Peyer's patch (tissue), 4 donors: Measurements from ENCODE around the gene TNNT2. TPM values are rescaled to one million over a fixed set of nuclear protein-coding genes. Genes with fewer than 3 reads are reported as not detected.

ENCODE experiments used
- DNase-seq, 3 donors: peaks; one replicate each; pipeline ENCODE4 v3.0.0-alpha.2; 2017 to 2019
- H3K27ac ChIP-seq, 4 donors: fragments of 200-600 bp; sonication (generic); one replicate each; pipeline ENCODE4 v1.5.1; 2016 to 2019
- H3K27me3 ChIP-seq, 2 donors: fragments of 200-600 bp; sonication (generic); one replicate each; pipeline ENCODE4 v1.5.1; 2019
- H3K36me3 ChIP-seq, 3 donors: fragments of 200-600 bp; sonication (generic); one replicate each; pipeline ENCODE4 v1.5.1; 2016 to 2019
- H3K4me1 ChIP-seq, 4 donors: fragments of 200-600 bp; sonication (generic); one replicate each; pipeline ENCODE4 v1.5.1; 2016 to 2019
- H3K4me3 ChIP-seq, 4 donors: fragments of 200-600 bp; sonication (generic); 1 replicate in 3 of 4; 2 replicates in 1 of 4; pipeline ENCODE4 v1.5.1; 2016 to 2019; ENCODE audit warnings: mild to moderate bottlenecking in 1 of 4
- H3K9me3 ChIP-seq, 4 donors: fragments of 200-600 bp; sonication (generic); one replicate each; pipeline ENCODE4 v1.5.1; 2016 to 2019; ENCODE audit warnings: mild to moderate bottlenecking in 1 of 4
- CTCF ChIP-seq, 6 experiments: fragments of 450-650 bp in 4 of 6; fragments of 200-600 bp in 2 of 6; sonication (generic) in 1 of 6; IDR thresholded peaks; one replicate each; pipeline ENCODE4 v1.5.1; 2017 to 2019; ENCODE audit warnings: antibody characterized with exemption in 6 of 6, mild to moderate bottlenecking in 3 of 6, moderate library complexity in 1 of 6
- POLR2A ChIP-seq, 2 donors: fragments of 450-650 bp; IDR thresholded peaks; one replicate each; pipeline ENCODE4 v1.5.1; 2017; ENCODE audit warnings: antibody characterized with exemption in 2 of 2, mild to moderate bottlenecking in 2 of 2, moderate library complexity in 2 of 2
- total RNA-seq, 4 donors: library from RNA; depleted of rRNA; stranded (reverse); fragments of >200 nt; gene quantifications; one replicate each; pipeline ENCODE4 v1.1.0, GENCODE V29; 2016

The TNNT2 gene
- total RNA-seq: 1 to 10 TPM in 1 of 4 donors, under 1 TPM in 1, not detected in 2; 0.40 to 3.7 TPM

GRCh38 chr1:201377611-201378092, at the start of gene TNNT2:
Gene TNNT2 (minus strand): TSS chr1:201377680. CDS start chr1:201373254, 4,426 bp downstream.
- Histone ChIP-seq H3K27me3 (no peaks in the 10 kb centered on the region), H3K4me1 (no peaks in the 10 kb centered on the region), H3K9me3 (no peaks in the 10 kb centered on the region), H3K36me3 (no peaks in the 10 kb centered on the region), H3K27ac (no peak within 1 kb of the TSS), H3K4me3 (no peak within 1 kb of the TSS)
- no peak for DNase-seq
- no peak for TF ChIP-seq POLR2A (IDR thresholded peaks at IDR 0.05)
- TF ChIP-seq CTCF (IDR thresholded peaks at IDR 0.05): no peak

- no peak for TF ChIP-seq POLR2A (IDR thresholded peaks at IDR 0.05)
- no peak for TF ChIP-seq CTCF (IDR thresholded peaks at IDR 0.05)
- no peak for DNase-seq
- H3K4me3 ChIP-seq: no peak overlapping the region
- H3K9me3 ChIP-seq: no peaks in the 10 kb centered on the region
- no peak overlapping the region for H3K27ac ChIP-seq
- no peaks in the 10 kb centered on the region for H3K4me1 ChIP-seq
- H3K27me3 ChIP-seq: no peaks in the 10 kb centered on the region
- no peaks in the 10 kb centered on the region for H3K36me3 ChIP-seq
Measured at GRCh38 chr1:201426479-201427310, 49.2 kb upstream of the TNNT2 start.

- TF ChIP-seq CTCF (IDR thresholded peaks at IDR 0.05): no peak
- Histone ChIP-seq H3K4me1 (no peaks in the 10 kb centered on the region), H3K27ac (no peak overlapping the region), H3K9me3 (no peaks in the 10 kb centered on the region), H3K36me3 (no peaks in the 10 kb centered on the region), H3K4me3 (no peak overlapping the region), H3K27me3 (no peaks in the 10 kb centered on the region)
- DNase-seq: no peak
Measured at GRCh38 chr1:201424146-201424545, 46.7 kb upstream of the TNNT2 start.

- Histone ChIP-seq H3K4me1 (no peaks in the 10 kb centered on the region), H3K36me3 (no peaks in the 10 kb centered on the region), H3K27me3 (no peaks in the 10 kb centered on the region), H3K4me3 (no peak overlapping the region), H3K9me3 (no peaks in the 10 kb centered on the region), H3K27ac (no peak overlapping the region)
- TF ChIP-seq CTCF (IDR thresholded peaks at IDR 0.05): no peak
- no peak for TF ChIP-seq POLR2A (IDR thresholded peaks at IDR 0.05)
- DNase-seq: no peak
Measured at GRCh38 chr1:201423655-201424054, 46.2 kb upstream of the TNNT2 start.

DNA sequence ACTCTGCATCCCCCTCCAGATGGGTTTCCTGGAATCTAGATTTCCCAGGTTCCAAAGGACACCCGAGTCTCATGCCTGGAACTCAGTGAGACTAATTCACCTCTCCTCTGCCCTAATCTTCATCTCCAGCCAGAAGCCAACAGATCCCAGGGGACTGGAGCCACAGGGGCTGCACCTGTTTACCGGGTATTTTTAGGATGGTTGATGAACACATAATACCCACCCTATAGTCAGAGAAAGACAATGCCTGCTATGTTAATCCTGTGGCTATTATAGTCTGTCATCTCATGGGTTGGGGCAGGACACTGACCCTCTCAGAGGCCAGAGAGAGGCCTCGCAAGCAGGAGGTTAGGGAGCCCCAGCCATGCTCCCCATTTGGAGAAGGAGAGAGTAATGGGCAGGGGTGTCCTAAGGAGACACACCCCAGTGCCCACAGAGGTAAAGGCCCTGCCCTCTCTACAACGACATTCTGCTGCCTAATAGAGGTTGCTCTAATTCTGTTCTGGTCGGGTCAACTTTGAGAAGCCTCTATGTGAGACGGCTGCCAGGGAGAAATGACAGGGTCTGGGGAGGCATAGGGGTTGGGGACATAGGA, 45.1 kb upstream of the TNNT2 start:
- no peaks in the 10 kb centered on the region for H3K4me1 ChIP-seq
- TF ChIP-seq POLR2A (IDR thresholded peaks at IDR 0.05): no peak
- no peak for TF ChIP-seq CTCF (IDR thresholded peaks at IDR 0.05)
- H3K36me3 ChIP-seq: no peaks in the 10 kb centered on the region
- no peaks in the 10 kb centered on the region for H3K9me3 ChIP-seq
- DNase-seq: no peak
- H3K4me3 ChIP-seq: no peak overlapping the region
- no peaks in the 10 kb centered on the region for H3K27me3 ChIP-seq
- no peak overlapping the region for H3K27ac ChIP-seq
